Loucy (cell line): Measurements from ENCODE around the gene ZDHHC11.

ENCODE experiments used
- H2AFZ ChIP-seq: fragments of 200-600 bp; sonication (generic); 2 replicates; pipeline ENCODE4 v1.6.0; 2016; ENCODE audit warnings: antibody characterized with exemption, mild to moderate bottlenecking, low read length, moderate library complexity
- H3F3A ChIP-seq: fragments of 200-600 bp; 2 replicates; pipeline ENCODE4 v1.6.0; 2016; ENCODE audit warnings: antibody characterized with exemption, low read depth, mild to moderate bottlenecking
- H3K27me3 ChIP-seq: fragments of 200-600 bp; sonication (generic); 2 replicates; pipeline ENCODE4 v1.6.1; 2014; ENCODE audit warnings: low read length, mild to moderate bottlenecking; ENCODE audit not compliant: insufficient read depth, poor library complexity, severe bottlenecking
- H3K36me3 ChIP-seq: fragments of 200-600 bp; sonication (generic); 2 replicates; pipeline ENCODE4 v1.6.1; 2016; ENCODE audit warnings: low read length; ENCODE audit not compliant: insufficient read depth
- H3K4me1 ChIP-seq: fragments of 200-600 bp; sonication (generic); 2 replicates; pipeline ENCODE4 v1.5.1; 2014; ENCODE audit warnings: low read length, mild to moderate bottlenecking; ENCODE audit not compliant: insufficient read depth, poor library complexity, severe bottlenecking
- H3K4me2 ChIP-seq: fragments of 200-600 bp; sonication (generic); 2 replicates; pipeline ENCODE4 v1.6.0; 2014; ENCODE audit warnings: antibody characterized with exemption, low read length, low read depth, mild to moderate bottlenecking; ENCODE audit not compliant: poor library complexity, severe bottlenecking
- H3K4me3 ChIP-seq: fragments of 200-600 bp; sonication (generic); 2 replicates; pipeline ENCODE4 v1.5.1; 2014; ENCODE audit warnings: low read length, mild to moderate bottlenecking, mixed read lengths; ENCODE audit not compliant: poor library complexity, severe bottlenecking
- H3K79me2 ChIP-seq: fragments of 200-600 bp; sonication (generic); 2 replicates; pipeline ENCODE4 v1.6.1; 2014; ENCODE audit warnings: low read length; ENCODE audit not compliant: insufficient read depth
- H3K9ac ChIP-seq: fragments of 200-600 bp; sonication (generic); 2 replicates; pipeline ENCODE4 v1.6.0; 2014; ENCODE audit warnings: mild to moderate bottlenecking, low read depth, low read length, moderate library complexity; ENCODE audit not compliant: poor library complexity, severe bottlenecking
- H3K9me2 ChIP-seq: fragments of 200-600 bp; sonication (generic); replicated peaks from 2 replicates; pipeline ENCODE4 v1.6.1; 2016; ENCODE audit warnings: low read depth, low read length, mixed read lengths
- H3K9me3 ChIP-seq: fragments of 200-600 bp; sonication (generic); 2 replicates; pipeline ENCODE4 v1.6.1; 2014; ENCODE audit warnings: mild to moderate bottlenecking, antibody characterized with exemption, low read length, low read depth; ENCODE audit not compliant: insufficient read depth
- H4K20me1 ChIP-seq: fragments of 200-600 bp; sonication (generic); 2 replicates; pipeline ENCODE4 v1.6.0; 2014; ENCODE audit warnings: antibody characterized with exemption, low read length, mild to moderate bottlenecking; ENCODE audit not compliant: insufficient read depth, poor library complexity, severe bottlenecking
- EZH2phosphoT487 ChIP-seq: fragments of 200-600 bp; IDR thresholded peaks from 2 replicates; pipeline ENCODE4 v1.6.1; 2018; ENCODE audit warnings: antibody characterized with exemption, mild to moderate bottlenecking, moderate library complexity, borderline replicate concordance
- TF ChIP-seq, protein P1 (sequence below): fragments of 200-600 bp; sonication (generic); conservative IDR thresholded peaks from 2 replicates; pipeline ENCODE4 v1.5.1; 2014; ENCODE audit warnings: mild to moderate bottlenecking, antibody characterized with exemption, low read length

ZDHHC11 gene

DNA sequence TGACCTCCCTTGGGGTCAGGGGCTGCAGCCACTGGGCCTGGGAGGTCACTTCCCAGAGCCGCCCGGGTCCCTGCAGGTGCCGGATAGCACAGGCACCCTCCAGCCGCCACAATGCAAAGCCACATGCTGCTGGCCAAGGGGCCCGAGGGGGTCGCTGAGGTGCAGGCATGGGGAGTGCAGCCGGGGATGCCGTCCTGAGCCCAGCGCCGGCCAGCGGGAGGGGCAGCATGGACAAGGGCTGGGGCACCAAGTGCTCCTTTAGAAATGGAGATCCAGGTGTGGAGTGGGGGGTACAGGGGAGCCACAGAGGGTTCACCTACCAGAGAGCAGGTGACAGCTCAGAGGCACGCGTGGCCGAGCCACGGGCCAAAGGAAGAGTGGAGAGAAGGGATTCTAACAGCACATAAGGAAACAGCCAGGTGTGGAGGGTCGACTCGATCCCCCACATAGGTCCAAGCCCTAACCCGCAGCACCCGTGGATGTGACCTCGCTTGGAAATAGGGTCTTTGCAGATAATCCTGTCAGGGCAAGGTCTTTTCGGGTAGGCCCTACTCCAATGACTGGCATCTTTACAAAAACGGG is 90.9 kb downstream of the ZDHHC11 start:
- Histone ChIP-seq H3K9me2 (no peaks in the 10 kb centered on the region), H3K36me3 (no peaks in the 10 kb centered on the region), H2AFZ (no peak overlapping the region), H3K4me1 (no peaks in the 10 kb centered on the region), H3K4me2 (no peak overlapping the region), H3K27me3 (no peaks in the 10 kb centered on the region), H3K79me2 (no peaks in the 10 kb centered on the region), H3K9ac (no peak overlapping the region), H3K4me3 (no peak overlapping the region), H3F3A (no peaks in the 10 kb centered on the region), H3K9me3 (no peaks in the 10 kb centered on the region; the same call in 1 of the 2 replicates), H4K20me1 (no peaks in the 10 kb centered on the region)
- TF ChIP-seq, protein P1, sequence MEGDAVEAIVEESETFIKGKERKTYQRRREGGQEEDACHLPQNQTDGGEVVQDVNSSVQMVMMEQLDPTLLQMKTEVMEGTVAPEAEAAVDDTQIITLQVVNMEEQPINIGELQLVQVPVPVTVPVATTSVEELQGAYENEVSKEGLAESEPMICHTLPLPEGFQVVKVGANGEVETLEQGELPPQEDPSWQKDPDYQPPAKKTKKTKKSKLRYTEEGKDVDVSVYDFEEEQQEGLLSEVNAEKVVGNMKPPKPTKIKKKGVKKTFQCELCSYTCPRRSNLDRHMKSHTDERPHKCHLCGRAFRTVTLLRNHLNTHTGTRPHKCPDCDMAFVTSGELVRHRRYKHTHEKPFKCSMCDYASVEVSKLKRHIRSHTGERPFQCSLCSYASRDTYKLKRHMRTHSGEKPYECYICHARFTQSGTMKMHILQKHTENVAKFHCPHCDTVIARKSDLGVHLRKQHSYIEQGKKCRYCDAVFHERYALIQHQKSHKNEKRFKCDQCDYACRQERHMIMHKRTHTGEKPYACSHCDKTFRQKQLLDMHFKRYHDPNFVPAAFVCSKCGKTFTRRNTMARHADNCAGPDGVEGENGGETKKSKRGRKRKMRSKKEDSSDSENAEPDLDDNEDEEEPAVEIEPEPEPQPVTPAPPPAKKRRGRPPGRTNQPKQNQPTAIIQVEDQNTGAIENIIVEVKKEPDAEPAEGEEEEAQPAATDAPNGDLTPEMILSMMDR: no peak
- TF ChIP-seq EZH2phosphoT487: no peak

DNA sequence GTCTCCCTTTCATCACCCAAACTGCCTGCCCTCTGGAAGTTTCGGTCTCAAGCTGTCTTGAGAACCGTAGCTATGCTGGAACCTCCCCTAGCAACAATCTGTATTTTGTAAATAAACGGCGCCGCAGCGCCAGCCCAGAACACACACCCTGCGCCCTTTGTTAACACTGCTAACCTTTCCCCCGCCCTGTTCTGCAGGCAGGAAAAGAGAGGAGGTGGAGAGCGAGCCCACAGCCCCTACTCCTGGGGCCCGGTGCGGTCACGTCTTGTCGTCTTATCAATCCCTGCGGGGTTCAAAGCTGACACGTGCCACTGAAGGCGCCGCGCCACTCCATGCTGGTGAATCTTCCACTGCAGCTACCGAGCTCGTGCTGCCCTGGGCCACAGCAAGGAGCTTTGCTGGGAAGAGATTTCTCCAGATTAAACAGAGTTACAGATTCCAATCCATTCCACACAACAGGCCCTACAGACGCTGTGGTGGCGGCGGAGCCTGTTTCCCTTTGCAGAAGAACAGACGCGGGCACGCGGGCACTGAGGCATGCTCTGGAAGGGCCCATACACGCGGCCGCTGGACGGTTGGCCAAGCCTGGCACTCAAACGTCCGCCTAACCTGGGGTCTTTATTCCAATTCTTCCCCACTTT is 91.6 kb downstream of the ZDHHC11 start:
- H3K27me3 ChIP-seq: no peaks in the 10 kb centered on the region
- no peaks in the 10 kb centered on the region for H4K20me1 ChIP-seq
- H2AFZ ChIP-seq: no peak overlapping the region
- no peak overlapping the region for H3K4me2 ChIP-seq
- H3F3A ChIP-seq: no peaks in the 10 kb centered on the region
- H3K4me3 ChIP-seq: no peak overlapping the region
- no peak overlapping the region for H3K9ac ChIP-seq
- no peaks in the 10 kb centered on the region for H3K79me2 ChIP-seq
- H3K9me2 ChIP-seq: no peaks in the 10 kb centered on the region
- no peaks in the 10 kb centered on the region; the same call in 1 of the 2 replicates for H3K9me3 ChIP-seq
- H3K4me1 ChIP-seq: no peaks in the 10 kb centered on the region
- TF ChIP-seq, protein P1: no peak
- H3K36me3 ChIP-seq: no peaks in the 10 kb centered on the region

DNA sequence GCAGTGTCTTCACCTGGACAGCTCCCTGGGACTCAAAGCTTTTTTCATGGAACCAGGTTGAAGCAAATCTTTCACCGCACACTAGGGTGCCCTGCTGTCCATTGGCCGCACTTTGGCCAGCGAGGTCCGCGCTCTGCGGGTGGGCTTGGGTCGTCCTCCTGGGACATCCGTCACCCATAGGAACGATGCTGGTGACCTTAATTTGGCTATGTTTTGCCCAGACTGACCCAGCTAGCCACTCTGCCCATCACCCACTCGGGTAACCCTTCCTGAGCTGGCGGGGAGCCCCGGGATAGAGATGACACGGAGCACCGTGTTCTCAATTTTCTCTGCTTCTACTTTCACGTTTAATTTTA is 92.1 kb downstream of the ZDHHC11 start:
- H3K36me3 ChIP-seq: no peaks in the 10 kb centered on the region
- no peaks in the 10 kb centered on the region for H3F3A ChIP-seq
- H3K9me2 ChIP-seq: no peaks in the 10 kb centered on the region
- H4K20me1 ChIP-seq: no peaks in the 10 kb centered on the region
- no peak overlapping the region for H3K4me3 ChIP-seq
- no peak overlapping the region for H2AFZ ChIP-seq
- no peak overlapping the region for H3K4me2 ChIP-seq
- no peaks in the 10 kb centered on the region for H3K27me3 ChIP-seq
- TF ChIP-seq EZH2phosphoT487: no peak
- TF ChIP-seq, protein P1: no peak
- H3K9ac ChIP-seq: no peak overlapping the region
- no peaks in the 10 kb centered on the region for H3K4me1 ChIP-seq
- H3K79me2 ChIP-seq: no peaks in the 10 kb centered on the region
- H3K9me3 ChIP-seq: no peaks in the 10 kb centered on the region; the same call in 1 of the 2 replicates
